ENCODE measurements around the gene ASH1L. TPM values are rescaled to one million over a fixed set of nuclear protein-coding genes. Genes with fewer than 3 reads are reported as not detected.

The ASH1L gene
- total RNA-seq, 2 donors from 2014 or later: 34.0 to 51.4 TPM

DNA sequence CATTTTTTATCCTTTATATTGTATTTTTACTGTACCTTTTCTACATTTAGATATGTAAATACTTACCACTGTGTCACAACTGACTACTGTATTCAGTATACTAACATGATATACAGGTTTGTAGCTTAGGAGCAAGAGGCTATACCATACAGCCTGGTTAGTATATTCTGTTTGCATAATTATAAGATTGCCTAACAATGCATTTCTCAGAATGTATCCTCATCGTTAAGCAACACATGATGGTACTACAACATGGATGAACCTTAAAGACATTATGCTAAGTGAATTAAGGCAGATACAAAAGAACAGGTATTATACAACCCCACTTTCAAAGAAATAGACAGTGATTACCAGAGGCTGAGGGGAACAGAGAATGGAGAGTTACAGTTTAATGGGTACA lies 179.2 kb downstream of the ASH1L start:
- Histone ChIP-seq H3K36me3 (replicated peaks in 1 of 2; ENCODE audit: insufficient read depth in 1 of 2, low read depth in 2 of 2) (no peaks in the 10 kb centered on the region), H3K27me3 (no peaks in the 10 kb centered on the region), H3K9me3 (no peaks in the 10 kb centered on the region), H3K27ac (no peak overlapping the region), H3K4me1 (peaks cover 17% of the 10 kb centered on the region), H3K4me3 (no peak overlapping the region)
- 71 to 89% methylated on average over 1 of the region's 1 CpG for WGBS, 2 donors
- ATAC-seq: no peak
- TF ChIP-seq, protein P1, sequence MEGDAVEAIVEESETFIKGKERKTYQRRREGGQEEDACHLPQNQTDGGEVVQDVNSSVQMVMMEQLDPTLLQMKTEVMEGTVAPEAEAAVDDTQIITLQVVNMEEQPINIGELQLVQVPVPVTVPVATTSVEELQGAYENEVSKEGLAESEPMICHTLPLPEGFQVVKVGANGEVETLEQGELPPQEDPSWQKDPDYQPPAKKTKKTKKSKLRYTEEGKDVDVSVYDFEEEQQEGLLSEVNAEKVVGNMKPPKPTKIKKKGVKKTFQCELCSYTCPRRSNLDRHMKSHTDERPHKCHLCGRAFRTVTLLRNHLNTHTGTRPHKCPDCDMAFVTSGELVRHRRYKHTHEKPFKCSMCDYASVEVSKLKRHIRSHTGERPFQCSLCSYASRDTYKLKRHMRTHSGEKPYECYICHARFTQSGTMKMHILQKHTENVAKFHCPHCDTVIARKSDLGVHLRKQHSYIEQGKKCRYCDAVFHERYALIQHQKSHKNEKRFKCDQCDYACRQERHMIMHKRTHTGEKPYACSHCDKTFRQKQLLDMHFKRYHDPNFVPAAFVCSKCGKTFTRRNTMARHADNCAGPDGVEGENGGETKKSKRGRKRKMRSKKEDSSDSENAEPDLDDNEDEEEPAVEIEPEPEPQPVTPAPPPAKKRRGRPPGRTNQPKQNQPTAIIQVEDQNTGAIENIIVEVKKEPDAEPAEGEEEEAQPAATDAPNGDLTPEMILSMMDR (IDR thresholded peaks at IDR 0.05): no peak
- no peak for TF ChIP-seq POLR2A (IDR thresholded peaks at IDR 0.05)
- no peak for DNase-seq
- intact Hi-C loops (cut with DNase I): no loop called here

DNA sequence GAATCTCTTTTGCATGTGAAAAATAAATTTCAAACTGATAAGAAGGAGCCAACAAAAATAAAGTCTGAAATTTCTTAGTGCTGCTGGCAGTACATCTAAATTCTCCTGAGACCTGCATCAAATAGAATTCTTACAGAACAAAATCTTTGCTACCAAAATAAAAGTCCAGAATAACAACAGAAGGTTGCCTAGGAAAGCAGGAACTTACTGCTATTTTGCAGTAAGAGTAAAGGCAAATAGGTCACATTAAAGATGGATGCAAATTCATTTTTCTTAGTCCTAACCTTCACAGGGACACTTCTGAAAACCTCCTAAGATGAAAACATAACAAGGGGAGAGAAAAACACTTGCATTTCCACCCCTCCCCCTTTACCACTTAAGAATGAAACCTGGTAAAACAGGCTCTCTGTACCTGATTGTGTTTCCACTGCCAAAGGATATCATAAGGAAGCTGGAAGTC lies 182.9 kb downstream of the ASH1L start:
- DNase-seq (no peak), ATAC-seq (peak; percentile 87)
- H3K4me1 ChIP-seq: peaks cover 18% of the 10 kb centered on the region
- H3K36me3 ChIP-seq (replicated peaks in 1 of 2; ENCODE audit: insufficient read depth in 1 of 2, low read depth in 2 of 2): peaks cover 0 to 7% of the 10 kb centered on the region in 2 donors
- TF ChIP-seq POLR2A (IDR thresholded peaks at IDR 0.05): no peak
- TF ChIP-seq, protein P1 (IDR thresholded peaks at IDR 0.05): no peak
- H3K9me3 ChIP-seq: no peaks in the 10 kb centered on the region
- intact Hi-C loops (cut with DNase I): no loop called here
- no peak overlapping the region for H3K4me3 ChIP-seq
- no peaks in the 10 kb centered on the region for H3K27me3 ChIP-seq
- peak overlapping the region in 2 of 4 donors; percentile 56 for H3K27ac ChIP-seq

DNA sequence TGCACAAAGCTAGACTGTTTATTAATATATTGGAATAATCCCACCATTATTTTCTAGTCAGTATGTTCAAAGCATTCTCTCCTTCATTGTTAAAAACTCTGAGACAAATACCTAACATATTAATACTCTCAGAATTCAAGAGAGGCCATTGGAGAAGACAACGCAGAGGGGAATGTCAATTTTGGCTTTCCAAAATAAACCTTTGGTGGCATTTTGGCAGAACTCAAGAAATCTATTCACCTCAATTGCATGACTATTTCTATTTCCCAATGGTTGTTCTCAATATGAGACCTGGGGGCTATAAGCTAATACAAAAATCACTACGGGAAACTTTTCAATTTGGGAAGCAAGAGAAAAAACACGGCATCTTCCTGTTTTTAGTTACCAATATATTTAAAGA lies 183.4 kb downstream of the ASH1L start:
- intact Hi-C loops (cut with DNase I): no loop called here
- H3K9me3 ChIP-seq: no peaks in the 10 kb centered on the region
- no peaks in the 10 kb centered on the region for H3K27me3 ChIP-seq
- peaks cover 18% of the 10 kb centered on the region for H3K4me1 ChIP-seq
- H3K4me3 ChIP-seq: no peak overlapping the region
- DNase-seq (no peak), ATAC-seq (no peak)
- TF ChIP-seq, protein P1 (IDR thresholded peaks at IDR 0.05): no peak
- TF ChIP-seq POLR2A (IDR thresholded peaks at IDR 0.05): no peak
- WGBS, 2 donors: 5 to 16% methylated on average over 3 of the region's 3 CpGs
- H3K27ac ChIP-seq: peak overlapping the region in 2 of 4 donors; percentile 56
- H3K36me3 ChIP-seq (replicated peaks in 1 of 2; ENCODE audit: insufficient read depth in 1 of 2, low read depth in 2 of 2): peaks cover 0 to 11% of the 10 kb centered on the region in 2 donors

GRCh38 chr1:155360051-155360450 lies 202.6 kb downstream of the ASH1L start:
- WGBS, 2 donors: 100% methylated on average over 1 of the region's 1 CpG
- ATAC-seq: no peak
- H3K4me3 ChIP-seq: no peak overlapping the region
- no peak for TF ChIP-seq POLR2A (IDR thresholded peaks at IDR 0.05)
- TF ChIP-seq, protein P1 (IDR thresholded peaks at IDR 0.05): no peak
- H3K9me3 ChIP-seq: no peaks in the 10 kb centered on the region
- H3K27ac ChIP-seq: no peak overlapping the region
- H3K4me1 ChIP-seq: no peaks in the 10 kb centered on the region
- H3K27me3 ChIP-seq: no peaks in the 10 kb centered on the region
- intact Hi-C loops (cut with DNase I): no loop called here
- peaks cover 0 to 16% of the 10 kb centered on the region in 2 donors for H3K36me3 ChIP-seq (replicated peaks in 1 of 2; ENCODE audit: insufficient read depth in 1 of 2, low read depth in 2 of 2)
- no peak for DNase-seq

DNA sequence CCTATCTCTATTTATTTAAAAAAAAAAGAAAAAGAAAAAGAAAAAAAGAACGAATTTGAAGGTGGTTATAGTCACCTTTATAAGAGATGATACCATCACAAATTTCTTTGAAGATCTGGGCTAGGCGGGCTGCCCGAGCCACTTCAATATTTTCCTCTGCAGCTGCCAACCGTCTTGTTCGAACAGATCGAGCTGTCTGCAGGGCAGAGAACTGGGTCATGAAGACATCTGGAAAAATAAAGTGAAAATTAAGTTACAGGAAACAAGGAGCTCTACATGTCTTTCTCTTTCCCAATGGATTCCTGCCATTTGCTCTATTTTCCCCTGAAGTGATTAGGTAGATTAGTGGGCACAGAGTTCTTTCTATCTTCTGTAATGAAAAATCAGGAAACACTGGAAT lies 210.0 kb downstream of the ASH1L start:
- peaks cover 0 to 38% of the 10 kb centered on the region in 2 donors for H3K36me3 ChIP-seq (replicated peaks in 1 of 2; ENCODE audit: insufficient read depth in 1 of 2, low read depth in 2 of 2)
- TF ChIP-seq POLR2A (IDR thresholded peaks at IDR 0.05): no peak
- TF ChIP-seq, protein P1 (IDR thresholded peaks at IDR 0.05): no peak
- H3K4me1 ChIP-seq: no peaks in the 10 kb centered on the region
- no peak overlapping the region for H3K27ac ChIP-seq
- 85 to 86% methylated on average over 6 of the region's 6 CpGs for WGBS, 2 donors
- ATAC-seq (no peak), DNase-seq (no peak)
- H3K9me3 ChIP-seq: no peaks in the 10 kb centered on the region
- no peaks in the 10 kb centered on the region for H3K27me3 ChIP-seq
- intact Hi-C loops (cut with DNase I): no loop called here
- no peak overlapping the region for H3K4me3 ChIP-seq

Measured in body of pancreas (tissue), 4 donors.